DOHH2 (cell line): Measurements from ENCODE around the gene CCDC149.

Experiments used
- H3F3A ChIP-seq: fragments of 200-600 bp; sonication (generic), shearing (Covaris generic); 2 replicates; pipeline ENCODE4 v1.6.0; 2016; ENCODE audit warnings: antibody characterized with exemption, mild to moderate bottlenecking; ENCODE audit not compliant: control insufficient read depth, insufficient read depth
- H3K27ac ChIP-seq: fragments of 200-600 bp; sonication (generic); 2 replicates; pipeline ENCODE4 v1.5.1; 2014; ENCODE audit warnings: low read depth, mild to moderate bottlenecking, low read length, moderate library complexity
- H3K27me3 ChIP-seq: fragments of 200-600 bp; sonication (generic); 2 replicates; pipeline ENCODE4 v1.6.1; 2014; ENCODE audit warnings: mild to moderate bottlenecking, low read length, mixed read lengths; ENCODE audit not compliant: control insufficient read depth
- H3K36me3 ChIP-seq: fragments of 200-600 bp; sonication (generic); 2 replicates; pipeline ENCODE4 v1.6.1; 2014; ENCODE audit warnings: mild to moderate bottlenecking, low read length, moderate library complexity, mixed read lengths; ENCODE audit not compliant: control insufficient read depth
- H3K4me1 ChIP-seq: fragments of 200-600 bp; sonication (generic); 2 replicates; pipeline ENCODE4 v1.6.1; 2014; ENCODE audit warnings: mild to moderate bottlenecking, low read length, mixed read lengths; ENCODE audit not compliant: control insufficient read depth
- H3K4me2 ChIP-seq: fragments of 200-600 bp; sonication (generic); 2 replicates; pipeline ENCODE4 v1.6.0; 2014; ENCODE audit warnings: mild to moderate bottlenecking, low read length, moderate library complexity
- H3K4me3 ChIP-seq: fragments of 200-600 bp; sonication (generic); 2 replicates; pipeline ENCODE4 v1.5.1; 2014; ENCODE audit warnings: mild to moderate bottlenecking, low read length, mixed read lengths
- H3K79me2 ChIP-seq: fragments of 200-600 bp; sonication (generic); 2 replicates; pipeline ENCODE4 v1.6.1; 2014; ENCODE audit warnings: mild to moderate bottlenecking, low read length, mixed read lengths; ENCODE audit not compliant: control insufficient read depth
- H3K9me2 ChIP-seq: fragments of 200-600 bp; sonication (generic); replicated peaks from 2 replicates; pipeline ENCODE4 v1.6.1; 2014; ENCODE audit warnings: mild to moderate bottlenecking, low read length, mixed read lengths; ENCODE audit not compliant: control insufficient read depth
- H3K9me3 ChIP-seq: fragments of 200-600 bp; sonication (generic); 2 replicates; pipeline ENCODE4 v1.6.1; 2014; ENCODE audit warnings: antibody characterized with exemption, low read length, mixed read lengths; ENCODE audit not compliant: control insufficient read depth, insufficient read depth
- H4K20me1 ChIP-seq: fragments of 200-600 bp; sonication (generic); 2 replicates; pipeline ENCODE4 v1.6.0; 2014; ENCODE audit warnings: low read depth, mild to moderate bottlenecking, antibody characterized with exemption, low read length, moderate library complexity; ENCODE audit not compliant: control insufficient read depth, insufficient read depth
- EZH2phosphoT487 ChIP-seq: fragments of 200-600 bp; sonication (generic); IDR thresholded peaks from 2 replicates; pipeline ENCODE4 v1.6.1; 2017; ENCODE audit warnings: borderline replicate concordance, mild to moderate bottlenecking, antibody characterized with exemption, low read length, moderate library complexity, mixed read lengths
- TF ChIP-seq, protein P1 (sequence below): fragments of 200-600 bp; sonication (generic); IDR thresholded peaks from one replicate; pipeline ENCODE4 v1.5.1; 2014; ENCODE audit warnings: antibody characterized with exemption, mild to moderate bottlenecking, low read depth, low read length; ENCODE audit not compliant: poor library complexity, severe bottlenecking

Gene CCDC149

DNA sequence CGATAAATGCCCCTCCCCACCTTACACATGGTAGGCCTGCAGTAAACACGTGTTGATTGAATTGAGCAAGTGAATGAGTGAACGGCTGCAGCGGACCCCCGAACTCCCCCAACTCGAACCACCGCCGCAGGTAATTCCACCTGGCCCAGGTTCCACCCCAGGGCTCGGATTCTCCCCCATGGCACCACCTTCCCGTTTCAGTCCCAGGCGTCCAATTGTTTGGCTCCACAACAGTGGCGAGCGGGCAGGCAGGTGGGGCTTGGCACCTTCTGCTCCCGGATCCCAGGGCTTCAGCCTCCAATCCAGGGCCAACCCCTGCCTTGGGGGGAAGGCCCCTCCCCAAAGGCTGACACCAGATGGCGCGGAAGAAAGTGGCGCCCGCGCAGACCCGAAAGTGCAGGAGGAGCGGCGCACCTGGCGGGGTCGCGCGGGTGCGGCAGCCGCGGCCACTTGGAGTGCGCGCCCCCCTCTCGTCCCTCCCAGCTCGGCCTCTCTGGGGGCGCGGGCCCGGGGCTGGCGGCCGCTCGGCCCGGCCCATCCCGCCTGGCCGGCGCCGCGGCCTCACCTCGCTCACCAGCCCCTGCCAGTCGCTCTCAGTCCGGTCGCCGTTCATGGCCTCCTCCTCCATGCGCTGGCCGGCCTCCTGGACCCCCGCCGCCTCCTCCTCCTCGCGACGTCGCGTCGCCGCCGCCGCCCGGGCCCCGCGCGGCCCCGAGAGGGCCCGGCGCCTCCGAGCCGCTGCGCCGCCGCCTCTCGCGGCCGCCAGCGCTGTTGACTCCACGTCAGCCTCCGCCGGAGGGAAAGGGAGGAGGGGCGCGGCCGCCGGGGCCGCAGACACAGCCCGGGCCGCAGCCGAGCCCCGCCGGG, at the start of gene CCDC149:
Gene CCDC149 (minus strand): TSS at position 791 of the 867 bp plus-strand sequence. CDS start 178 bp downstream, at position 613.
- Histone ChIP-seq H3K9me2 (no peaks in the 10 kb centered on the region), H3K27ac (no peak within 1 kb of the TSS), H3K9me3 (peaks cover 6% of the 10 kb centered on the region; the same call in 1 of the 2 replicates), H3K4me1 (no peaks in the 10 kb centered on the region), H3F3A (no peaks in the 10 kb centered on the region), H3K79me2 (no peaks in the 10 kb centered on the region), H3K4me3 (no peak within 1 kb of the TSS), H4K20me1 (no peaks in the 10 kb centered on the region), H3K36me3 (no peaks in the 10 kb centered on the region), H3K27me3 (no peaks in the 10 kb centered on the region), H3K4me2 (no peak within 1 kb of the TSS)
- TF ChIP-seq, protein P1, sequence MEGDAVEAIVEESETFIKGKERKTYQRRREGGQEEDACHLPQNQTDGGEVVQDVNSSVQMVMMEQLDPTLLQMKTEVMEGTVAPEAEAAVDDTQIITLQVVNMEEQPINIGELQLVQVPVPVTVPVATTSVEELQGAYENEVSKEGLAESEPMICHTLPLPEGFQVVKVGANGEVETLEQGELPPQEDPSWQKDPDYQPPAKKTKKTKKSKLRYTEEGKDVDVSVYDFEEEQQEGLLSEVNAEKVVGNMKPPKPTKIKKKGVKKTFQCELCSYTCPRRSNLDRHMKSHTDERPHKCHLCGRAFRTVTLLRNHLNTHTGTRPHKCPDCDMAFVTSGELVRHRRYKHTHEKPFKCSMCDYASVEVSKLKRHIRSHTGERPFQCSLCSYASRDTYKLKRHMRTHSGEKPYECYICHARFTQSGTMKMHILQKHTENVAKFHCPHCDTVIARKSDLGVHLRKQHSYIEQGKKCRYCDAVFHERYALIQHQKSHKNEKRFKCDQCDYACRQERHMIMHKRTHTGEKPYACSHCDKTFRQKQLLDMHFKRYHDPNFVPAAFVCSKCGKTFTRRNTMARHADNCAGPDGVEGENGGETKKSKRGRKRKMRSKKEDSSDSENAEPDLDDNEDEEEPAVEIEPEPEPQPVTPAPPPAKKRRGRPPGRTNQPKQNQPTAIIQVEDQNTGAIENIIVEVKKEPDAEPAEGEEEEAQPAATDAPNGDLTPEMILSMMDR: no peak
- TF ChIP-seq EZH2phosphoT487: no peak

DNA sequence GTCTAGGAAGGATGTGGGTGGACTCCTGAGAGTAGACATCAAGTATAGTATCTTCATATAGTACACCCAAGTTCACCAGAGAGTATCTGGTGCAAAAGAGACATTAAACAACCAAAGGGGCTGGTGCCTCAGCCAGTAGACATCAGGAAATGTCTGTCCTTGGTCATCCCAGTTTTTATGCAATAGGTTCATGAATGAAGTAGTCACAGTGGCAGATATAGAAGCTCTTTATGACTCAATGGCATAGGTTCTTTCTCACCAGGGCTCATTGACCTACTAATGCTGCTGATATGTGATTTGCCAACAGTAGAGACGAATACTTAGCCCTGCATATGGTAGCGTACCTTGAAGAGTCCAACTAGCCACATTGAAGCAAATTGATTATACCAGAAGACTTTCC, 45.0 kb upstream of the CCDC149 start:
- H3K36me3 ChIP-seq: no peaks in the 10 kb centered on the region
- H3K79me2 ChIP-seq: no peaks in the 10 kb centered on the region
- no peak for TF ChIP-seq EZH2phosphoT487
- TF ChIP-seq, protein P1: no peak

DNA sequence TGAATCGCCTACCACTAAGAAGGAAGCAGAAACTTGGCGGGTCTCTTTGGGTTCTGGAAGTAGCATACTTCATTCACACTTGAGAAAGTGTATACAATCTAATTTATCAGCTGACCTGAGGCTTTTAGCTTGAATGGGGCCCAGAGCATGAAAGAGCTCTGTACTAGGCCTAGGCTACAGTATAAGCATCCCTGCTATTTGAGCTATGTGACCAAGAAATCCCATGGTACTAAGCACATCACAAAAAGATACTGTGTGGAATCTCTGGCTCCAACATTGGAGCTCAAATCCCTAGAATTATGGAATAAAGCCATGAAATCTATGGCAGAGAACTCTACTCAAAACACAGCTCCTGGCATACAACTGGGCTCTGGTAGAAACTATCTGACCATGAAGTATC, 43.9 kb upstream of the CCDC149 start:
- TF ChIP-seq EZH2phosphoT487: no peak
- TF ChIP-seq, protein P1: no peak
- Histone ChIP-seq H3K27me3 (no peaks in the 10 kb centered on the region), H3K9me2 (no peaks in the 10 kb centered on the region), H4K20me1 (no peaks in the 10 kb centered on the region), H3K79me2 (no peaks in the 10 kb centered on the region), H3F3A (no peaks in the 10 kb centered on the region), H3K9me3 (no peaks in the 10 kb centered on the region), H3K4me2 (no peak overlapping the region), H3K36me3 (no peaks in the 10 kb centered on the region), H3K27ac (no peak overlapping the region), H3K4me1 (no peaks in the 10 kb centered on the region), H3K4me3 (no peak overlapping the region)

More for the DNA sequence above, 45.0 kb upstream of the CCDC149 start:
- Histone ChIP-seq H3K4me3 (no peak overlapping the region), H4K20me1 (no peaks in the 10 kb centered on the region), H3K4me1 (no peaks in the 10 kb centered on the region), H3K27ac (no peak overlapping the region), H3K27me3 (no peaks in the 10 kb centered on the region), H3K4me2 (no peak overlapping the region), H3K9me3 (no peaks in the 10 kb centered on the region), H3F3A (no peaks in the 10 kb centered on the region), H3K9me2 (no peaks in the 10 kb centered on the region)
